Endometrium (tissue), 2 donors: ENCODE results near the gene ADGRE2.
"Not testable (repeated sequence)": the region's sequence is repeated elsewhere in the genome, so short reads cannot be mapped to it uniquely, and the experiment has no call there.

Source experiments
- FAIRE-seq: peaks from 2 replicates; lab custom pipeline; 2012; peaks lifted over from hg19 to GRCh38; lab: Jason Lieb, UNC
- donor health status: control.
- donor health status: control.

Gene ADGRE2

DNA sequence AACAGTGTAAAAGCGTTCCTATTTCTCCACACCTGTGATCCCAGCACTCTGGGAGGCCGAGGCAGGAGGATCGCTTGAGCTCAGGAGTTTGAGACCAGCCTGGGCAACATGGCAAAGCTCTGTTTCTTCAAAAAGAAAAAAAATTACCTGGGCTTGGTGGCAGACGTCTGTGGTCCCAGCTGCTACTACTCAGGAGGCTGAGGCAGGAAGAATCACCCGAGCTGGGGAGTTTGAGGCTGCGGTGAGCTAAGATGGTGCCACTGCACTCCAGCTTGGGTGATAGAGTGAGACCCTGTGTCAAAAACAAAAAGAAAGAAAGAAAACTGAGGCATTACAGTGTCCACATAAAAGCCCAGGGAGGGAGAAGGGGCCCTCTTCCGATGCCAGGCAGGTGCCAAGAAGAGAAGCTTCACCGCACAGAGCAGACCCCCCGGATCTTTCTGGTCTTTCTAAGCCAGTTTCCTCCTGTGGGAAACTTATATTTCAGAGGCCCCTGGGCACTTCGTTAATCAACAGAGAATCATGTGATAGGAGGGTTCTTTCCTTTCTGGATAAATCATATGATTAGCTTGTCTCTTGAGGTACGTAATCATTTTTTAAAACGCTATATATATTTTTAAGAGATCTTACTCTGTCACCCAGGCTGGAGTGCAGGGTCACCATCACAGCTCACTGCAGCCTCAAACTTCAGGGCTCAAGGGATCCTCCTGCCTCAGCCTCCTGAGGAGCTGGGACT, at the start of gene ADGRE2:
Gene ADGRE2 (minus strand): TSS at position 451 of the 736 bp plus-strand sequence. CDS start 1,804 bp downstream, outside the sequence.
- FAIRE-seq: not testable (repeated sequence)

DNA sequence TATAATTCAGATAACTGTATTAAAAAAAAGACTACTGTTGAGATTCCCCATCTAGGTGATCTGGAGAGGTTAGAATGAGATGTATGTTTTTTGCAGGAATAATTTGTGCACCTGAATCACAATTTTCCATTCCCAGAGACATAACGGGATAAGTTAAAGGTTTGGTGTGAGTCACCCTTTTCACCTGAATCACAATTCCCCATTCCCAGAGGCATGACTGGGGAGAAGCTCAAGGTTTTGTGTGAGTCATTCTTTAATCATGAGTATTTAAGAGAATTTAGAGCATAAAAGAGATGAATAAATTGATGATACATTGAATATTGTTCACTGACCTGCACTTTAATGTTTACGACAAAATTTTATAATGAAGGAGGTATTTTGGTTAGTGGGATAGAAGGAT, 47.6 kb upstream of the ADGRE2 start:
- FAIRE-seq: no peak

DNA sequence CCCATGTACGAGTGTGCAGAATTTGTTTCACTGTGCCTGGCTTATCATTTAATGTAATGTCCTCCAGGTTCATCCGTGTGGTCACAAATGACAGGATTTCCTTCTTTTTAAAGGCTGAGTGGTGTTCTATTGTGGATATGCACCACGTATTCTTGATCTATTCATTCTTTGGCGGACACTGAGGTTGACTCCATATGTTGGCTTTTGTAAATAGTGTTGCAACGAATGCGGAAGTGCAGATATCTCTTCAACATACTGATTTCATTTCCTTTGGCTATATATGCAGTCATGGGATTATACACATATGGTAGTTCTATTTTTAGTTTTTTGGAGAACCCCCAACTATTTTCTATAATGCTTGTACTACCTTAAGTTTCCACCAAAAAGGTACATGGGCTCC, 43.6 kb upstream of the ADGRE2 start:
- FAIRE-seq: no peak

DNA sequence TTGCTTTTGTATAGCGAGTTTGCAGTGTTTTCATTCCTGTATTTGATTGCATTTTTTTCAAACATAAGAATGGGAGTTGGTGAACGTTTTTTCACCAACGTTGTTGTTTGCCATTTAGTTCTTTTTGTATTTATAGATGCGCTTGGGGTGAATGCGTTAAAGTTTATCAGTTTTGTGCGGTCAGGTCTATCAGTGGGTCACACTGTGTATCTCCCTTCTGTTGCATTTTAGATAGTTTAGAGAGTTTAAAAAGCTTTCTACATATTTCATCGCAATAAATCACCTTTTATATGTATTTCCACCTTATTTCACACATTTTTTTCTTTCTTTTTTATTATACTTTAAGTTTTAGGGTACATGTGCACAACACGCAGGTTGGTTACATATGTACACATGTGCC, 40.2 kb upstream of the ADGRE2 start:
- no peak for FAIRE-seq

DNA sequence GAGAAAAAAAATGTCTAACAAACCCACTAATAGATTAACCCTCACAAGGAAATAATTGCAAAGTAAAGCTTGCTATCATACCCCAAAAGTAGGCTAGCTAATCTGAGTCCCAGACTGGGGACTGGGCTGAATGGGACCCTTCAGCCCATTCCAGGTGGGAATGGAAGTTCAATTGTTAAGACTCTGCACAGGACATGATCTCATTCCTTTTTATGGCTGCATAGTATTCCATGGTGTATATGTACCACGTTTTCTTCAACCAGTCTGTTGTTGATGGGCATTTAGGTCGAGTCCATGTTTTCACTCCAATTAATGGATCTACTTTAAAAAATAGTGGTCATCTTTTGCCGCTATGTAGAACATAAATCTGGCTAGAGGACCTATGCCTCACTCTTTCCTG, 38.7 kb upstream of the ADGRE2 start:
- FAIRE-seq: no peak

DNA sequence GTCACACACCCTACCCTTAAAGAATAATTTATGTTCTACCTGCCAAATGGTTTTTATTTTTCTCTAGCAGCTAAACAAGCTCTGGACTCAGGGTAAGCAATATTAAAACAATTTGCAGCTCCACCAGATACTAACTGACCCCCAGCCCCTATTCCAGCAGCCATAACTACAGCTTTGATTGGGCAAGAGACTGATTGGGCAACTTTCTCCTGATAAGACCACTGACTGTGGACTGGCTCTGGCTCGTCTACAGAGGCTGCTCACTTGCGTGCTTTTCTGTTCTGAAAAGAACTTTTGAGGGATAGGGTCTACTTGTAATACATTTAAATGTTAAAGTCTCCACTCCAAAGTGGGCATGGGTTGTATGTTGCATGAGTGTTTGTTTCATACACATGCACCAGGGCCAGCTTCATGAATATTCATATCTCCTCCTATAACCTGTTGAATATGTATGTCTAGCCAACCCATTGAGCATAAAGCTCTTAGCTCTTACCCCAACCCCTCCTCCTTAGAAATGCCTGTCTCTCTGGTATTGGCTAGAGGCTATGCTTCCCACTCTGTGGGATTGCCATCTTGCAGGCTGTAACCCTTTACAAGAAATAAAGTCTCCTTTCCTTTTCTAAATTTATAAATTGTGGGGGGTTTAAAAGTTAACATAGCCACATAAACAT, 36.8 kb upstream of the ADGRE2 start:
- FAIRE-seq: no peak

DNA sequence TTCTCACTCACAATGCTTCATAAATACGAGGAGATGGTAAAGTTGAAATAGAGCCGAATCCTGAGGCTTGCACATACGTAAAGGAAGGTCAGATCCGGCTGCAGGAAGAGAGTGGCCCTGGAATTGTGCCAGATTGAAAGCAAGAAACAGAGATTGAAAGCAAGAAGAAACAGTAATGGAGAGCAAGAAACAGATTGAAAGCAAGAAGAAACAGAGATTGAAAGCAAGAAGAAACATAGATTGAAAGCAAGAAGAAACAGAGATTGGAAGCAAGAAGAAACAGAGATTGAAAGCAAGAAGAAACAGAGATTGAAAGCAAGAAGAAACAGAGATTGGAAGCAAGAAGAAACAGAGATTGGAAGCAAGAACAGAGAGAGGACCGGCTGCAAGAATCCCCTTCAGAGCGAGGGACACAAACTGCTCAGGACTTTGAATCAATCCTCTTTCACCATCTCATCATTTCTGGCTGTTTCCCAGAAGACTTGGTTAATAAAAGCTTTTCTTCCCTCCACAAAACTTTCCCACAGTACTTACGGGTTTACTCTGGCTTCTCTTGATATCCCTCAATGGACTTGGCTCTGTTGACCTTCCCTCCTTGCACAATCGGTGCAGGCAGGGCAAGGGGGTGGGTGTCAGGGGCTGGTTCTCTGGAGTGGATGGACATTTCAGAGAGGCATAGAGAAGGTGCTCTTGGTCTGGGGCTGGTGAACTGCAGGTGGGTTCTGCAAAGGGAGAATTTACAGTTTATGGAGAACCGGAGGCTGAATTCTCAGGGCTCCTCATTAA, 31.1 kb upstream of the ADGRE2 start:
- FAIRE-seq: no peak

DNA sequence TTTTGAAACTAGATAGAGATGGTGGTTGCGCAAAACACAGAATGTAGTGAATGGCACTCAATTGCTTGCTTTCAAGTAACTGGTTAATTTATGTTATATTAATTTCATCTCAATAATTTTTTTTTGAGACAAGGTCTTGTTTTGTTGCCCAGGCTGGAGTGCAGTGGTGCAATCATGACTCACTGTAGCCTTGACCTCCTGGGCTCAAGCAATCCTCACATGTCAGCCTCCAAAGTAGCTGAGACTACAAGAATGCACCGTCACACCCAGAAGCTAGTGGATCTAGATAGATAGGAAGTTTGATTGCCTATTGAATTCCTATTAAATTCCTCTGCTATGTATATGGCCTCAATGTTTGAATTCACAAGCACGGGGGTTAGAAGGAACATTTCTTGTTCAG, 26.4 kb upstream of the ADGRE2 start:
- no peak for FAIRE-seq

DNA sequence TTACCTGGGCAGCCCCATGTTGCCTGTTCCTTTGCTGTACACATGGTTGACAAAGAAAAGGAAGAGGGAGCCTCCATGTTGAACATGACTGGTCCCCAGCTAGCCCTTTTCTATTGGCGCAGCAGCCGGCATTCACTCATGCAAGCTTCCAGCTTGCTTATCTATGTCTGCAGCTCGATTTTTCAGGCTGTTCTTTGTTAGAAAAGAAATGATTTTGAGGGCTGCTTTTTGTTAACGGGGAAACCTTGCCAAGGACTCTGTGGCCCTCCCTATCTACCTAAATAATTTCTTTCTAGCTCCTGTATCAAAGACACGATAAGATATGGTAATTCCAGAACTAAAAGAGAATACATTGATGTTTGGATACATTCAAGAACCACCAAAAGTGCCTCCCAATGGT, 20.4 kb upstream of the ADGRE2 start:
- FAIRE-seq: no peak

DNA sequence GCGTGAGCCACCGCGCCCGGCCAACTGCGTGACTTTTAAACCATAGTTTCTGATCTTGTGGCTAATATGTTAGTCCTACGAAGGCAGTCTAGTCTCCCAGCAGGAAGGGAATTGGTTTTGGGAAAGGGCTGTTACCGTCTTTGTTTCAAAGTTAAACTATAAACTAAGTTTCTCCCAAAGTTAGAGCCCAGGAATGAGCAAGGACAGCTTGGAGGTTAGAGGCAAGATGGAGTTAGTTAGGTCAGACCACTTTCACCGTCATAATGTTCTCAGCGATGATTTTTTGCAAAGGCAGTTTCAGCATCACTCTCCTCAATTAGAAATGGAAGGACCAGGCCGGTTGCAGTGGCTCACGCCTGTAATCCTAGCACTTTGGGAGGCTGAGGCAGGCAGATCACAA, 17.7 kb upstream of the ADGRE2 start:
- no peak for FAIRE-seq

DNA sequence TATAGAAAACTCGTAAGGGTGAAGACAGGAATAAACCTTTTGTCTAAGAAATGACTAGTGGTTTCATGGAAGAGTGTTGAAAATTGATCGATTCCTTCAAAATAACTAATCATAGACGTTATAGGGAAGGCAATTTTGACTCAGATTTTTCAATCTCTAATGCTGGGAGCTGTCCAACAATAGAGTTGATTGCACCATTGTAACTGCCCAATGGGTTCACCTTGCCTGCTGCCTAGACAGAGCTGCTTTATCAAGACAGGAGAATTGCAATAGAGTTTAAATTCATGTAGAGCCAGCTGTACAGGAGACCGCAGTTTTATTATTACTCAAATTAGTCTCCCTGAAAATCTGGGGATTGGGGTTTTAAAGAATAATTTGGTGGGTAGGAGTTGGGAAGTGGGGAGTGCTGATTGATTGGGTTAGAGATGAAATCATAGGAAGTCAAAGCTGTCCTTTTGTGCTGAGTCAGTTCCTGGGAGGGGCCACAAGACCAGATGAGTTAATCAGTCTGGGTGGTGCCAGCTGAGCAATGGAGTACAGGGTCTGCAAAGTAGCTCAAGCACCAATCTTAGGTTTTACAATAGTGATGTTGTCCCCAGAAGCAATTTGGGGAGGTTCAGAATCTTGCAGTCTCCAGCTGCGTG, 16.8 kb upstream of the ADGRE2 start:
- FAIRE-seq: no peak

DNA sequence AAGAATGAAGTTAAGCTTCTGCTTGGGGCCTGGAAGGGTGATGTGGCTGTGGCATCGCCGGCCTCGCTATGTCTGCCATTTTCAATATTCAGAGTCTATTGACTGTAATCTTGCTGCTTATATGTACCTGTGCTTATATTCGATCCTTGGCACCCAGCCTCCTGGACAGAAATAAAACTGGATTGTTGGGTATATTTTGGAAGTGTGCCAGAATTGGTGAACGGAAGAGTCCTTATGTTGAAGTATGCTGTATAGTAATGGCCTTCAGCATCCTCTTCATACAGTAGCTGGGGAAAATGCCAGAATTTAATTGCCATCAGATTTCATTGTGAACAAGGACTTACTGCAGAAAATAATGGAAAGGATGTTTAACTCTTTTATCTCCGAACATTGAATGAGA, 13.9 kb upstream of the ADGRE2 start:
- FAIRE-seq: not testable (repeated sequence)

DNA sequence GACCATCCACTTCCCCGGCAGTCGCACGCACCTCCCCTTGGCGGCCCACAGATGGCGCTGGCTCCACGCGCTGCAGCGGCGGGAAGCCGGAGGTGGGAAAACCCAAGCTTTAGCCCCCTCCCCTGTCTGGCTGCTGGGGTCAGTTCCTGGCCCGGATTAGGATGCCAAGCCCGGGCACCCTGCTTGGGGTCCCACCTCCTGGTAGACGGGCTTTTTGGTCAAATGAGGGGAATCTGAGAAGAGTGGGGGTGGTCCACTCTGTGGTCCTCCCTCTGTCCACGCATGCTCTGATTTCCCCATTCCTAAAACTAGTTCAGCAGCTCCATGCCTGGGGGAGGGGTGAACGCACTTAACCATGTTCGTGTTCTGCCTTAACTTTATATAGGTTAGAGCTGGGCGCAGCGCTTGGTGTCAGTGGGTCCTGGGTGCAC, 8.1 kb upstream of the ADGRE2 start:
- no peak for FAIRE-seq

DNA sequence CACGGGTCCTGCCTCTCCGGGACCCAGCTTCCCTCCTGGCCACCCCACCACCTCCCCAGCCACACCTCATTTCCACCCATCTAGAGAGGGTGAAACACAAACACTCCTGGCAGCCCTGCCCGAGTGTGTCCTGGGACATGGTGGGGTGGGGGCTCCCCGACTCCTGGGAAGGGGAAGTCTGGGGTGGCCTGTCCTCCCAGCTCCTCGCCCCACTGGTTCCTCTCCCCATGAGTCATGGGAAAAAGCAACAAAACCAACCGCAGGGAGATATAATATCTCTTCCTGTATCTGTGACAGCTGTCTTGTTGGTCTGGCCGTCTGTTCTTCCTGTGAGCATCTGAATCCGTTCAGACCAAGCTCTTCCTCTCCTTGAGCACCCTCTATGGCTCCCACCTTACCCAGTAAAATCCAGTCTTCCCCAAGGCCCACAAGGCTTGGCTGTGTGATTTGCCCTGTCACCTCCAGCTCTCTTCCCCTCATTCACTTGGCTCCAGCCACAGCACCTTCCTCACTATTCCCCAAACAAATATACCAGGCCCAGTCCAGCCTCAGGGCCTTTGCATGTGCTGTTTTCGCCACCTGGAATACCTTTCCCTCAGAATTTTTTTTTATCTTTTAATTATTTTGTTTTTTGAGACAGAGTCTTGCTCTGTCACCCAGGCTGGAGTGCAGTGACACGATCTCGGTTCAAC, 6.9 kb upstream of the ADGRE2 start:
- FAIRE-seq: not testable (repeated sequence)

DNA sequence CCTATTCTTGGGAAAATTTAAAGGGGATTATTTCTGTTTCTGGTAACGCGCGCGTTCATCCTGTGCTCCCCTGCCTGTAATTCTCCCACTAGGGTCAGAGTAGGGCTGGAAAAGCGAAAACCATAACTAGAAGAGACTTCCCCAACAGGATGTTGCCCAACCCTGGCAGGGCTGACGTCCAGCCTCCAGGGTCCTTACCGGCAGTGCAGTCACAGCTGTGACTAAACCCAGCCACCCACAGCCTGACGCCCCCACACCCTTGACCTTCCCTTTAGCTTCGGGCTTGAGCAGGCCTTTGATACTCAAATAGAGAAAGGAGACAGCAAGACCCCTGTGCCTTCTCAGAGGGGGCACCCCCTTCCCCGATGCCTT, 6.4 kb upstream of the ADGRE2 start:
- not testable (repeated sequence) for FAIRE-seq

DNA sequence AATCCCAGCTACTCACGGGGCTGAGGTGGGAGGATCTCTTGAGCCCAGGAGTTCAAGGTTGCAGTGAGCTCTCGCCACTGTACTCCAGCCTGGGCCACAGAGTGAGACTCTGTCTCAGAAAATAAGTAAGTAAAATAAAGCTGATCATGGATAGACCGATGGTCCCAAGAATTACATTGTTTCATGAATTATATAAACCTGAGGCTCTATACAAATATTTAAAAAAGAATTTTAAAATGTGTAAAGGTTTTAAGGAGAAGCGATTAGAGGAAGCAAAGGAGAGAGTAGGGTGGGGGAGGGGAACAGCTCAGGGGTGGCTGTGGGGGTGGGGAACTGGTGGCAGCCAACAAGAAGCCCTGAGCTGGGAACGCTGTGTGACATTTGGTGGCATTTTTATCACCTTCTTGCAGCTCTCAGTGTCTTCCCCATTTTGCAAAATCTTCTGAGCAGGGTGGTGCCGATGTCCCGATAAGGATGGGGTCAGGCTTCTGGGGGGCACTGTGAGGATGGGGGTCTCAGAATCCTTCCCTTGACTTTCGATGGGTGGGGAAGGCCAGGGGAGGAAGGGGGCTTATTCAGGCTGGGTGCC, 5.1 kb upstream of the ADGRE2 start:
- not testable (repeated sequence) for FAIRE-seq

DNA sequence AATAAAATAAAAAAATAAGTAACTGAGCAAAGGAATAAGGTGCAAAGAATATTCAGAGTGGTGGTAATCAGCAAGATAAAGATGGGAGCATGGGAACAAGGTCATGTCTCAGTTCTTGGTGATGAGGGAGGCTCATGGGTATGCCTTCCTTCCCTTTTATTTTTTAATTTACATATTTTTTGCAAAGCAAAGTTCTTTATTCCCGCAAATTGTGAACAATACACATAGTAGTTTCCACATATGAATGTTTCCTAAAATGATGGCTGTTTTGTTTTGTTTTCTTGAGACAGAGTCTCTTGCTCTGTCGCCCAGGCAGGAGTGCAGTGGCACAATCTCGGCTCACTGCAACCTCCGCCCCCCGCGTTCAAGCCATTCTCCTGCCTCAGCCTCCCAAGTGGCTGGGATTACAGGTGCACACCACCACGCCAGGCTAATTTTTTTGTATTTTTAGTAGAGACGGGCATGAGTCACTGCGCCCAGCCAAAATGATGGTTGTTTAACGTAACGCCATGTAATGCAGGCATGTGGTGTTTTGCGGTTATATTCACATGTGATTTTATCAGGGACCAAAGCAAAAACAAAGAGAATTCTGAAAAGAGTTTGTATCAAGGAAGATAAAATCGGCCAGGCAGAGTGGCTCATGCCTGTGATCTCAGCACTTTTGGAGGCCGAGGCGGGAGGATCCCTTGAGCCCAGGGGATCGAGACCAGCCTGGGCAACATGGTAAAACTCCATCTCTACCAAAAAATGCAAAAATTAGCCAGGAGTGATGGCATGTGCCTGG, 4.5 kb upstream of the ADGRE2 start:
- FAIRE-seq: no peak

DNA sequence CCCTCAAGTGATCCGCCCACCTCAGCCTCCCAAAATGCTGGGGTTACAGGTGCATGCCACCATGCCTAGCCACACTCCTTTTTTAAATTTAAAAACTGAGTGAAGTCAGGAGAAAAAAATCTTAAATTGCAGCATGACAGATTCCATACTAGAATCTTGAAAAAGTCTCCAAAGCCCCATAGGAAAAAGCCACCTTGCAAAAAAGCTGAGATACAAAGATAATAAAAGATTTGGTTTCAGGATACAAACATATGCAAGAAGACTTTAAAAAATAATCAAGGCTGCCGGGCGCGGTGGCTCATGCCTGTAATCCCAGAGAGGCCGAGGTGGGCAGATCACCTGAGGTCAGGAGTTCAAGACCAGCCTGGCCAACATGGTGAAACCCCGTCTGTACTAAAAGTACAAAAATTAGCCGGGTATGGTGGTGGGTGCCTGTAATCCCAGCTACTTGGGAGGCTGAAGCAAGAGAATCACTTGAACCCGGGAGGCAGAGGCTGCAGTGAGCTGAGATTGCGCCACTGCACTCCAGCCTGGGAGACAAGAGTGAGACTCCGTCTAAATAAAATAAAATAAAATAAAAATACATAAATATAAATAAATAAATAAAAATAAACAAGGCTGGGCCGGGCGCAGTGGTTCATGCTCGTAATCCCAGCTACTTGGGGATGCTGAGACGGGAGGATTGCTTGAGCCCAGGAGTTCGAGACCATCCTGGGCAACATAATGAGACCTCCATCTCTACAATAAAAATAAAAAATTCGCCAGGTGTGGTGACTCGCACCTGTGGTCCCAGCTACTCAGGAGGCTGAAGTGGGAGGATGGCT, 3.6 kb upstream of the ADGRE2 start:
- not testable (repeated sequence) for FAIRE-seq

DNA sequence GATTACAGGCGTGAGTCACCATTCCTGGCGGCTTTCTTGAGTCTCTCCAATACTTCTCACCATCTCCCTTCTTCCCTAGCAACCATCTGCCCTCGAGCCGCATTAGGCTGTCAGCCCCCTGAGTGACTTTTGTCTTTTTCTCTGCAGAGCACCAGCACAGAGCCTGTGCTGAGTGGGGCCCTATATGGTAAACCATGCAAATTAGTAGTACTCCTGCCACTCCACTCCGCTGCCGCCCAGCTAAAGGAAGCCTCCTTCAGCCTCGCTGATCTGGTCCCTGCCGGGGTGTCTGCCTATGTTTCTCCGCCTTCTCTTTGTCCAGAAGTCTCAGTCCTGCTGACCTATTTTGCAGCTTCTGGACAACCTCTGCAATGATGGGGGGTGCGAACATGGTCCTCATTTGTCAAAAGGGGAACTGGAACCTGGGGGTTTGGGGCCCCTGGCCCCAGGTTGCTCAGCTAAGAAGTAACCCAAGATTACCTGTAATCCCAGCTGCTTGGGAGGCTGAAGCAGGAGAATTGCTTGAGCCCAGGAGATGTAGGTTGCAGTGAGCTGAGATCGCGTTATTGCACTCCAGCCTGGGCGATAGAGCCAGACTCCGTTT, 2.4 kb upstream of the ADGRE2 start:
- not testable (repeated sequence) for FAIRE-seq
